ENCODE measurements around the gene JAGN1.
"Not testable (repeated sequence)": the region's sequence is repeated elsewhere in the genome, so short reads cannot be mapped to it uniquely, and the experiment has no call there.

Gene JAGN1

GRCh38 chr3:9898467-9899241, 8.2 kb downstream of the JAGN1 start:
- DNase-seq (ENCODE audit: low spot score): no peak

GRCh38 chr3:9899289-9899791, 8.9 kb downstream of the JAGN1 start:
- no peak for DNase-seq (ENCODE audit: low spot score)

- not testable (repeated sequence) for DNase-seq (ENCODE audit: low spot score)
Observed at GRCh38 chr3:9900965-9901415, 10.6 kb downstream of the JAGN1 start.

GRCh38 chr3:9901967-9902366, 11.6 kb downstream of the JAGN1 start:
- no peak for DNase-seq (ENCODE audit: low spot score)

- no peak for DNase-seq (ENCODE audit: low spot score)
Observed at GRCh38 chr3:9902372-9903237, 12.2 kb downstream of the JAGN1 start, which contains the start of gene IL17RE. Gene IL17RE (plus strand): TSS chr3:9902848. CDS start chr3:9902933, 85 bp downstream.

- DNase-seq (ENCODE audit: low spot score): no peak
Observed at GRCh38 chr3:9903238-9903624, 12.8 kb downstream of the JAGN1 start.

- DNase-seq (ENCODE audit: low spot score): no peak
Observed at GRCh38 chr3:9903904-9904303, 13.5 kb downstream of the JAGN1 start.

- DNase-seq (ENCODE audit: low spot score): no peak
Observed at GRCh38 chr3:9906480-9906879, 16.1 kb downstream of the JAGN1 start.

- DNase-seq (ENCODE audit: low spot score): no peak
Observed at GRCh38 chr3:9908286-9908685, 17.9 kb downstream of the JAGN1 start.

- no peak for DNase-seq (ENCODE audit: low spot score)
Observed at GRCh38 chr3:9909221-9910013, 19.0 kb downstream of the JAGN1 start.

- DNase-seq (ENCODE audit: low spot score): no peak
Observed at GRCh38 chr3:9911863-9912262, 21.5 kb downstream of the JAGN1 start.

- no peak for DNase-seq (ENCODE audit: low spot score)
Observed at GRCh38 chr3:9912294-9912935, 22.0 kb downstream of the JAGN1 start.

GRCh38 chr3:9913601-9914000, 23.2 kb downstream of the JAGN1 start:
- no peak for DNase-seq (ENCODE audit: low spot score)

GRCh38 chr3:9914011-9914410, 23.6 kb downstream of the JAGN1 start:
- DNase-seq (ENCODE audit: low spot score): no peak

GRCh38 chr3:9914559-9915253, 24.3 kb downstream of the JAGN1 start:
- DNase-seq (ENCODE audit: low spot score): no peak

GRCh38 chr3:9915254-9916141, 25.1 kb downstream of the JAGN1 start:
- DNase-seq (ENCODE audit: low spot score): peak; percentile 70

- no peak for DNase-seq (ENCODE audit: low spot score)
Observed at GRCh38 chr3:9916346-9916733, 25.9 kb downstream of the JAGN1 start.

GRCh38 chr3:9916734-9917680, 26.6 kb downstream of the JAGN1 start, which contains the start of gene IL17RC:
Gene IL17RC (plus strand): TSS chr3:9917098. CDS start chr3:9917316, 218 bp downstream.
- DNase-seq (ENCODE audit: low spot score): peak; percentile 95

GRCh38 chr3:9917820-9918219, 27.4 kb downstream of the JAGN1 start:
- DNase-seq (ENCODE audit: low spot score): no peak

Measured in HuH-7.5 (cell line).